GM18907 (cell line): ENCODE measurements around the gene LZIC.

Source experiments
- ATAC-seq: cut with Tn5 transposase; IDR thresholded peaks from one replicate; pipeline ENCODE4 v1.9.1; 2021; ENCODE audit warnings: mild to moderate bottlenecking, moderate library complexity; ENCODE audit not compliant: unreplicated experiment

LZIC gene

DNA sequence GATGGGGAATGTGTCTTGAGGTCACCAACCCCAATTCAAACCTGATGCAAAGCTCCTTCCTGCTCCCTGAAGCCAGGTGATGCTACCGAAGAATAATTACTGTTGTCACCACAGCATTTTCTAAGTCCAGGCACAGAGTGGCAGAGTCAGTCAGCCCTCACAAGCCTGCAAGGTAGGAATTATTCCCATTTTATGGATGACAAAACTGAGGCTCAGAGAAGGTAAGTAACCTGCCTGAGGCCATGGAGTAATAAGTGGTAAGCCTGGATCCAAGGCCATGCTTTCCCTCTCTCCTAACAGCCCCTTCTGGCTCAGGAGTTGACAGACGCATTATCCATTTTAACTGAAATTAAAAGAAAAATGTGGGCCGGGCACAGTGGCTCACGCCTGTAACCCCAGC, 56.1 kb downstream of the LZIC start:
- no peak for ATAC-seq

DNA sequence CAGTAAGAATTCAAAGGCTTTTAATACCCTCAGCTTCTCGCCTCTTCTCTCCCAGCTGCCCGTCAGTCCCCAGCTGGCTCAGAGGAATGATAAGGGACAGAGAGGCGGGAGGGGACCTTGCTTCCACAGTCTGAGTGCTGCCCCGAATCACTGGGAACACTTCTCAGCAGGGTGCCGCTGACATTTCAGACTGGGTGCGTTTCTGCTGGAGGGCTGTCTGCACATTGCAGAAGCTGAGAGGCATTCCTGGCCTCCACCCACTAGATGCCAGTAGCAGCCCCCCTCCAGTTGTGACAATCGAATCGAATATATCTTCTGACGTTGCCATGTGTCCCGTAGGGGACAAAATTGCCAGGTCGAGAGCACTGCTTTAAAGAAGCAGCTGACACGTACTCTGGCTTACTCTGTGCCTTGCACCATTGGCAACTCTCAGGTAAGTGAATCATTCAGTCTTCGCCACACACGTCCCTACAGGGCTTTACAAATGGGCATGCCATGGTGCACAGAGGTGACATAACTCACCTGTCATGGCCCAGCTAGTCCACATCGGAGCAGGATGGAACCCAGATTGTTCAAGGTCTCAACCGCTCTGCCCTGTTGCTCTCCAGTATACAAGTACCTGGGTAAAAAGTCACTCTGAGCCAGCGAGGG, 57.0 kb downstream of the LZIC start:
- no peak for ATAC-seq

DNA sequence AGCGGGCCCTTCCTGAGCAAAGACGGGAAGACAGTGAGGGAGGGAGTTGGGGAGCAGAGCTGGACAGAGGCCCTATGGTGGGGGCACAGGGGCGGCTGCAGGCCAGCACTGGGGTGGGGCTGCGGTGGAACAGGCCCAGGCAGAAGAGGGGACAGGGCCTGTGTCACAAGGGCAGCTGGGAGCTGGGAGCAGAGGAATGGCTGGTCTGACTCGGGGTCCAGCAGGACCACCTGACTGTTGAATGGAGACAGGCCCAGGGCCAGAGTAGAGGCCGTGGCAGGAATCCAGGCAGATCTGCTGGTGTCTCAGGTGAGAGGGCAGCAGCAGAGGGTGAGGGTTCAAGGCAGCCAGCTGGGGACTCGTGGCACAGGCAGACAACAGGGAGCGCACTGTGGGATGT, 58.4 kb downstream of the LZIC start:
- ATAC-seq: no peak

DNA sequence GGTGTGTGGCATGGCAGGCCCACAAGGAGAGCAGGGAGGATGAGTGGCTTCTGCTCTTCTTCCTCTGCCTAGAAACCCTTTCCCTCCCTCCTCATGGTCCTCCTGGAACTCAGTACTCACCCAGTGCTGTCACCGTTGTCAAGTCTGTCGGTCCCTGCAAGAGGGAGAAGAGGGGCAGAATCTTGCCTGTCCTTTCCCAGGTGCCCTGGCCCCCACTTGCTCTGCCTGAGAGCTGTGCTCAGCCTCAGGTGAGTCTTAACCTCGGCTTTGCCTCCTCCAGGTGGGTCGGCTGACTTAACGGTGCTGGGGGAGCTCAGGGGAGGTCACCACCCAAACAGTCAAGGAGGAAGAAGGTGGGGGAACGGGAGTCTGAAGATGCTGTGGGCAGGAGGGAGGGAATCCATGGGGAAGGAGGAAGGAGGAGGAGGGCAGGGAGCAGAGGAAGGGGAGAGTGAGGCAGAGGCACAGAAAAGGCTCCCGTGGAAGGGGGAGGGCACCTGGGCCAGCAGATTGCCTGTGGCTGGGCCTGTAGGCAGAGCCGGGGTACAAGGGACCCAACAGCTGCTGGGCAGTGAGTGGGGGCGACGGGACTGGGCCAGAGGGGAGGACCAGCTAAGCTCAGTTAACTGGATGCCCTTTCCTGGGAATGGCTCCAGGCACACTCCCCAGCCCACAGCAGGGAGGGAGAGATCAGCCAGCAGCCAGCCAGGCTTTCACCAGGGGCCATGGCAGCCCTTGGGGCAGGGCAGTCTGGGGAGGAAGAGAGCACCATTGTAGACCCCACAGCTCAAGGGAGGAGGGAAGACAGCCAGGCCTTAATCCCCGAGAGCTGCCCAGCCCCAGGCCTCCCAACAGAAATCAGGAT, 59.4 kb downstream of the LZIC start:
- no peak for ATAC-seq

DNA sequence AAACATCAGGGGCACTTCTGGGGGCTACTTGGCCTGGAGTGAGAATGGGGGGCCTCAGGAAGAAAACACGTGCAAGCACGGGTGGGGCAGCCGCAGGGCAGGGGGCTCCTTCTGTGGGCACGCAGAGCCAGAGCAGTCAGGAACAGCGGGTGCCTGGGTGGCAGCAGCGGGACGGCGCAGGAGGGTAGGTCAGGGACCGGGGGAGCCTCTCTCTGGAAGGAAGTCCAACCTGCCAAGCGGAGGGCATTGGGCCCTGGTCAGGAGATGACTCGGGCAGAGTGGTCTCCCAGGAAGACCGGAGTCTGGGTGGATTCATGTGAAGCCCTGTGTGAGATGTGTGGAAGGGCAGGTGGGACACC, 60.3 kb downstream of the LZIC start:
- ATAC-seq: no peak

DNA sequence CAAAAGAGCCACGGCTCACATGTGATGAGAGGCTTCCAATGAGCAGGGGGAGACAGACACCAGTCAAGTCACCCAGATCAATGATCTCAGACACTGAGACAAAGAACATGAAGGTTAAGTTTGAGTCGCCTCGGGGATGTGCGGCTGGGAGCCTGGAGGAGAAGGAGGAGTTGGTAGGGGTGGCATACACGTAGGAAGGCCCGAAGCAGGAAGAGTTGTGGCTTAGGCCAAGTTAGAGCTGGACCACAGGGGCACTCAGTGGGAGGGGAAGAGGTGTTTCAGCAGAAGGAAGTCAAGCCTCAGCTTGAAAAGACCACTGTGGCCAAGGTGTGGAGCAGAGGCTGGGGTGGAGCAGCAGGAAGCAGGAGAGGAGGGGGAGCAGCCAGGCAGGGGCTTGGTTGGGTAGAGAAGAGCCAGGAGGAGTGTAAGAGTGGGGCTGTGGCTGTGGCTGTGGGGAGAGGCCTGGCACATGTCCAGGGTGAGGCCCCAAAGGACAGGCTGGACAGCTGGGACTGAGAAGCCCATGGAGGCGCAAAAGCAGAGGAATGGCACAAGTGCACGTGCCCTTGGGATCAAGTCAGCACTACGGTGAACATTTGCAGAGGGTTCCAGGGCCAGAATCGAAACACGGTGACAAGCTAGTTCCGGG, 60.8 kb downstream of the LZIC start:
- no peak for ATAC-seq

DNA sequence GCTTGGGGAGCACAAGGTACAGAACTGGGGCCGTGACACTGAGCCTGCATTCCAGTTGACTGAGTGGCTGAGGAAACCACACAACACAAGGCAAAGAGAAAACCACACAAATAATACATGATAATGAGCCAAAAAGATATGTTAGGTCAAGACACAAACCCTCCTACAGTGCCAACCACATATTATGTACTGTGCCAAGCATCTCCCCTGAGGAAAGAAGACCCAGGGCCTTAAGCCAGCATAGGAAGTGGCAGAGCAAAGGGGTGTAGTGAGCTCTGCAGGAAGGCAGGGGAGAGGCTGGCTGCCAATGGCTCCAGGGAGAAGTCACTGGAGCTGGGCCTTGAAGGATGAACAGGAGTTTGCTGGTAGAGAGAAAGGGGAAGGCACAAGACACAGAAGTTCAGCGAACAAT, 61.3 kb downstream of the LZIC start:
- ATAC-seq: no peak
